Left ventricle myocardium inferior (tissue), 1 donor: ENCODE results near the gene NME7. TPM values are rescaled to one million over a fixed set of nuclear protein-coding genes. Genes with fewer than 3 reads are reported as not detected.

Experiments
- DNase-seq: peaks from one replicate; pipeline ENCODE4 v3.0.0-alpha.2; 2020
- H3K27ac ChIP-seq: fragments of 200-600 bp; replicated peaks from 2 replicates; pipeline ENCODE4 v1.8.0; 2021
- H3K27me3 ChIP-seq: fragments of 200-600 bp; 2 replicates; pipeline ENCODE4 v1.8.0; 2021; ENCODE audit warnings: low read depth
- H3K36me3 ChIP-seq: fragments of 200-600 bp; 2 replicates; pipeline ENCODE4 v1.8.0; 2021
- H3K4me1 ChIP-seq: fragments of 200-600 bp; 2 replicates; pipeline ENCODE4 v1.8.0; 2021
- H3K4me3 ChIP-seq: fragments of 200-600 bp; 2 replicates; pipeline ENCODE4 v1.8.0; 2021; ENCODE audit warnings: mild to moderate bottlenecking, moderate library complexity
- H3K9me3 ChIP-seq: fragments of 200-600 bp; replicated peaks from 2 replicates; pipeline ENCODE4 v1.8.0; 2021
- CTCF ChIP-seq: fragments of 200-600 bp; IDR thresholded peaks from 2 replicates; pipeline ENCODE4 v1.8.0; 2021; ENCODE audit warnings: antibody characterized with exemption, mild to moderate bottlenecking, borderline replicate concordance
- intact Hi-C: fragments of 100-400 bp; cut with micrococcal nuclease; formaldehyde crosslinking; loops from one replicate; pipeline ENCODE4 v1.11.0; 2022
- total RNA-seq: library from RNA; stranded (reverse); fragmentation: NEBNext Ultra II Directional; extraction: Animal tissue kit (Norgen Biotek cat#: 25700); gene quantifications from one replicate; pipeline ENCODE4 v1.2.1, GENCODE V29; 2021
- donor health status: DM: no; HTN: yes; CAD: no; lungs with severe emphysema.

The NME7 gene
- total RNA-seq, 1 donor from 2014 or later = 13.1 TPM

GRCh38 chr1:169327875-169328274, 39.7 kb downstream of the NME7 start:
- no peaks in the 10 kb centered on the region for H3K27me3 ChIP-seq
- no peak for TF ChIP-seq CTCF
- DNase-seq = no peak
- no peaks in the 10 kb centered on the region for H3K36me3 ChIP-seq
- H3K27ac ChIP-seq = no peak overlapping the region
- H3K4me1 ChIP-seq = no peaks in the 10 kb centered on the region
- no peak overlapping the region for H3K4me3 ChIP-seq
- intact Hi-C loops = no loop called here
- peaks cover 36% of the 10 kb centered on the region for H3K9me3 ChIP-seq

- no peak for DNase-seq
- H3K36me3 ChIP-seq = no peaks in the 10 kb centered on the region
- H3K4me3 ChIP-seq = no peak overlapping the region
- H3K4me1 ChIP-seq = no peaks in the 10 kb centered on the region
- no peak overlapping the region for H3K27ac ChIP-seq
- H3K9me3 ChIP-seq = peaks cover 32% of the 10 kb centered on the region
- no peak for TF ChIP-seq CTCF
- intact Hi-C loops = no loop called here
- no peaks in the 10 kb centered on the region for H3K27me3 ChIP-seq
Measured at GRCh38 chr1:169326956-169327268, 40.7 kb downstream of the NME7 start.

- Histone ChIP-seq H3K27me3 (no peaks in the 10 kb centered on the region), H3K27ac (no peak overlapping the region), H3K4me1 (no peaks in the 10 kb centered on the region), H3K4me3 (no peak overlapping the region), H3K36me3 (no peaks in the 10 kb centered on the region), H3K9me3 (peaks cover 27% of the 10 kb centered on the region)
- intact Hi-C loops = no loop called here
- TF ChIP-seq CTCF = no peak
- DNase-seq = no peak
Measured at GRCh38 chr1:169326261-169326955, 41.2 kb downstream of the NME7 start.

GRCh38 chr1:169325117-169325516, 42.5 kb downstream of the NME7 start:
- no peak for TF ChIP-seq CTCF
- Histone ChIP-seq H3K27me3 (no peaks in the 10 kb centered on the region), H3K4me3 (no peak overlapping the region), H3K36me3 (no peaks in the 10 kb centered on the region), H3K9me3 (peaks cover 14% of the 10 kb centered on the region), H3K27ac (no peak overlapping the region), H3K4me1 (no peaks in the 10 kb centered on the region)
- intact Hi-C loops = no loop called here
- DNase-seq = no peak

- no peak for TF ChIP-seq CTCF
- intact Hi-C loops = no loop called here
- Histone ChIP-seq H3K27me3 (no peaks in the 10 kb centered on the region), H3K4me1 (no peaks in the 10 kb centered on the region), H3K4me3 (no peak overlapping the region), H3K9me3 (no peaks in the 10 kb centered on the region), H3K27ac (no peak overlapping the region), H3K36me3 (no peaks in the 10 kb centered on the region)
- DNase-seq = no peak
Measured at GRCh38 chr1:169322138-169322537, 45.5 kb downstream of the NME7 start.
